ENCODE data around the gene ZNF606.

The ZNF606 gene

DNA sequence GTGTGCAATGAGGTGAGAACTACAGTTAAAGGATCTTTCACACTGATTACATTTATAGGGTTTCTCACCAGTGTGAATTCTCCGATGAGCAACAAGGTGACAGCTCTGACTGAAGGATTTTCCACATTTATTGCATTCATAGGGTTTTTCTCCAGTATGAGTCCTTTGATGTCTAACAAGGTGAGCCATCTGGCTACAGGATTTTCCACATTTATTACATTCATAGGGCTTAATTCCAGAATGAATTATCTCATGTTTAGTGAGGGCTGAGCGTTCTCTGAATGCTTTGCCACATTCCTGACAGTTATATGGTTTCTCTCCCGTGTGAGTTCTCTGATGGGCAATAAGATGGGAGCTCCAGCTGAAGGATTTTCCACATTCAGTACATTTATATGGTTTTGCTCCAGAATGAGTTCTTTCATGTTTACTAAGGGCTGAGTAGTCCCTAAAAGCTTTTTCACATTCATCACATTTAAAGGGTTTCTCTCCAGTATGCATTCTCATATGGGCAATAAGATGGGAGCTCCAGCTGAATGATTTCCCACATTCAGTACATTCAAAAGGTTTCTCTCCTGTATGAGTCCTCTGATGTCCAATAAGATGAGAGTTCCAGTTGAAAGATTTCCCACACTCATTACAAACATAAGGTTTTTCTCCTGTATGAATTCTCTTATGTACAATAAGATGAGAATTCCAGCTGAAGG, 23.9 kb downstream of the ZNF606 start:
- H3K4me3 Mint-ChIP-seq, result no peak overlapping the region
- H3K27ac Mint-ChIP-seq, result no peak overlapping the region
- H3K4me1 Mint-ChIP-seq (ENCODE audit: low read depth), result no peaks in the 10 kb centered on the region
- peaks cover 90% of the 10 kb centered on the region for H3K36me3 Mint-ChIP-seq (ENCODE audit: low read depth)
- H3K27me3 Mint-ChIP-seq, result no peaks in the 10 kb centered on the region
- peaks cover 74% of the 10 kb centered on the region for H3K9me3 Mint-ChIP-seq

GRCh38 chr19:57974434-57974833, 28.2 kb downstream of the ZNF606 start, which contains the start of gene C19orf18:
TSS of gene C19orf18 (minus strand) at chr19:57974534. CDS start at chr19:57974432, 102 bp downstream.
- no peak within 1 kb of the TSS for H3K27ac Mint-ChIP-seq
- no peaks in the 10 kb centered on the region for H3K27me3 Mint-ChIP-seq
- no peaks in the 10 kb centered on the region for H3K4me1 Mint-ChIP-seq (ENCODE audit: low read depth)
- H3K4me3 Mint-ChIP-seq, result no peak within 1 kb of the TSS
- H3K36me3 Mint-ChIP-seq (ENCODE audit: low read depth), result peaks cover 71% of the 10 kb centered on the region
- peaks cover 58% of the 10 kb centered on the region for H3K9me3 Mint-ChIP-seq

DNA sequence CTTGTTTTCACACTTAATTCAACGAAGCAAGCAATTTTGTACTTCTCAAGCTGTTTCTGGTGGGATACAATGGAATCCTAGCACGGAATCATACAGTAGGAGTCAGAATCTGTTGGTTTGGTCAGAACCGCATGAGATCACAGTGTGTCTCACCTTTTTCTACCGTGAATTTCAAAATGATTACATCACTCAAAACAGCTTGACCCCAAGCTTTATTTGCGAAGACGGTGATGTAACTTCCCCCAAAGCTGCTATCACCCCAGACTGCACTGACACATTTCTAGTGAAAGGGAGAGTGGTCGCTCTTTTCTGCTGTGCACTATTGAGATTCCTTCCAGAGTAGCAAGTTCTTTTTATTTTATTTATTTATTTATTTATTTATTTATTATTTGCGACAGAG, 37.9 kb downstream of the ZNF606 start:
- H3K27me3 Mint-ChIP-seq, result no peaks in the 10 kb centered on the region
- H3K36me3 Mint-ChIP-seq (ENCODE audit: low read depth), result peaks cover 42% of the 10 kb centered on the region
- no peak overlapping the region for H3K27ac Mint-ChIP-seq
- H3K4me3 Mint-ChIP-seq, result no peak overlapping the region
- H3K4me1 Mint-ChIP-seq (ENCODE audit: low read depth), result no peaks in the 10 kb centered on the region
- peaks cover 31% of the 10 kb centered on the region for H3K9me3 Mint-ChIP-seq

DNA sequence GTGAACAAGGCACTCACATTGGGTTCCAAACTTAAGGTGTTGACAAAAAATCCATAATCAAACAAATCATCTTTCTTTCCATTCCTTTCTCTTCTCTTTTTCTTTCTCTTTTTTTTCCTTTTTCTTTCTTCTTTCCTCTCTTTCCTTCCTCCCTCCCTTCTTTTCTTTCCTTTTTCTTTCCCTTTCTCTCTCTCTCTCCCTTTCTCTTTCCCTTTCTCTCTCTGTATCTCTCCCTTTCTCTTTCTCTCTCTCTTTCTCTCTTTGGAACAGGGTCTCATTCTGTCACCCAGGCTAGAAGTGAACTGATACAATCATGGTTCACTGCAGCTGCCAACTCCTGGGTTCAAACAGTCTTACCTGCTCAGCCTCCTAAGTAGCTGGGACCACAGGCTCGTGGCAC, 40.8 kb downstream of the ZNF606 start:
- Mint-ChIP-seq H3K36me3 (ENCODE audit: low read depth) (peaks cover 40% of the 10 kb centered on the region), H3K9me3 (peaks cover 32% of the 10 kb centered on the region), H3K27me3 (no peaks in the 10 kb centered on the region), H3K4me3 (no peak overlapping the region), H3K4me1 (ENCODE audit: low read depth) (no peaks in the 10 kb centered on the region), H3K27ac (no peak overlapping the region)

DNA sequence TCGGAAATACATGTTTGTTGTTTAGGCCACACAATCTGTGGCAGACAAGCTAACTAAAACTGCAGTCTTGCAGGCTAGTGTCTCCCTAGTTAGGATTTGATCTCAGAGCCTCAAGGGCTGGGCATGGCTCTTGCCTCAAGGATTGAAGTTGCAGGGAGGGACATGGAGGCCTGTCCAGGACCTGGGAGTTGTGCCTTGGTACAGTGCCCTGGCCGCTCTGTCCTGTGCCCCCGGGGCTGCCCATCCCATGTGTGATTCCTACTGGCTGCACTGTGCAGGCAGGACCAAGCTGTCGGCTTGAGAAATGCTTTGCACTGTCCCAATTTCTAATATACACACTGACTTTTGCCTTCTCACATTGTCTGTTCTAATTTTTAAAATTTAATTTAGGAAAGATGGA, 47.6 kb downstream of the ZNF606 start:
- no peak overlapping the region for H3K4me3 Mint-ChIP-seq
- H3K36me3 Mint-ChIP-seq (ENCODE audit: low read depth), result peaks cover 26% of the 10 kb centered on the region
- no peaks in the 10 kb centered on the region for H3K4me1 Mint-ChIP-seq (ENCODE audit: low read depth)
- H3K27ac Mint-ChIP-seq, result no peak overlapping the region
- H3K9me3 Mint-ChIP-seq, result peaks cover 44% of the 10 kb centered on the region
- peaks cover 5% of the 10 kb centered on the region for H3K27me3 Mint-ChIP-seq

DNA sequence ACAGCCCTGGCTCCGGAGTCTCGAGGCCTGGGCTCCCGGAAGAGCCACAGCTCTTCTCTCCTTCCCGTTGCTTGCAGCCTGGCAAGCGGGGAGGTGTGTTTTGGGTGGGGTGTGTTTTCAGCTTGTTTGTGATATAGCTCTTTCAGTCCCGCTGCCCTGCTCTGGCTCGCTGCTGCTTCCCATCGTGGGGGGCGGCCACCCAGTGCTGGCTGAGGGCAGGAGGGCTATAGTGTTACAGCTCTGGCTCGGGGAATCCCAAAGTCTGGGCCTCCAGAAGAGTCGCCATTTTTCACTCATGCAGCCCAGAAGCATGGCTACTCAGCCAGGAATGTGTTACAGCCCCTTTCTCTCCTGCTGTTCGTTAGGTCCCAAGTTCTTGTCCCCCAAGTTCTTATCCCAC, 52.9 kb downstream of the ZNF606 start:
- H3K9me3 Mint-ChIP-seq, result peaks cover 34% of the 10 kb centered on the region
- no peak overlapping the region for H3K4me3 Mint-ChIP-seq
- peaks cover 3% of the 10 kb centered on the region for H3K27me3 Mint-ChIP-seq

DNA sequence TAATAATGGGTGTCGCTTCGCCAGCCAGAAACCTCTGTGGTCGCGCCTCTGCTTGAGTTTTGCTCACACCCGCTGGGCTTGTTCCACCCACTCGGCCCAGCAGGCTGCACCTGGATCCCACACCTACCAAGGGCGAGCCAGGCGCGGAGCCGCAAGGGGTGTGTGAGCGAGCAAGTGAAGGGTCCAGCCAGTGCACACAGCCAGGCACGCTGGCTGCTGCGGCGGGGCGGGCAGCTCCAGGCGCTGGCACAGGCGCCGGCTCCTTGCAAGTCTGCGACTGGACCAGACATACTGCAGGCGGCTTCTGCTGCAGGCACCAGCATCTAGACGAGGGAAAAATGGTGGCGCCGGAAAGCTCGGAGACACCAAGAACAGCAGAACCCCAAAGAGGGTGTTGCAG, 53.3 kb downstream of the ZNF606 start:
- Mint-ChIP-seq H3K27ac (no peak overlapping the region), H3K4me3 (no peak overlapping the region), H3K4me1 (ENCODE audit: low read depth) (peaks cover 22% of the 10 kb centered on the region), H3K36me3 (ENCODE audit: low read depth) (peaks cover 39% of the 10 kb centered on the region), H3K9me3 (peaks cover 31% of the 10 kb centered on the region), H3K27me3 (no peaks in the 10 kb centered on the region)

More for the DNA sequence above, 52.9 kb downstream of the ZNF606 start:
- Mint-ChIP-seq H3K4me1 (ENCODE audit: low read depth) (peaks cover 22% of the 10 kb centered on the region), H3K27ac (no peak overlapping the region), H3K36me3 (ENCODE audit: low read depth) (peaks cover 35% of the 10 kb centered on the region)

- Mint-ChIP-seq H3K27me3 (no peaks in the 10 kb centered on the region), H3K27ac (peak within 1 kb of the TSS; percentile 88), H3K4me3 (peak within 1 kb of the TSS; percentile 92), H3K9me3 (peaks cover 38% of the 10 kb centered on the region), H3K36me3 (ENCODE audit: low read depth) (peaks cover 51% of the 10 kb centered on the region), H3K4me1 (ENCODE audit: low read depth) (peaks cover 22% of the 10 kb centered on the region)
These were observed 55.0 kb downstream of the ZNF606 start, which contains the start of gene ZNF256 for GRCh38 chr19:57947419-57948134. TSS of gene ZNF256 (minus strand) at chr19:57947706. CDS start at chr19:57947474, 232 bp downstream.

- Mint-ChIP-seq H3K4me3 (peak overlapping the region; percentile 92), H3K9me3 (peaks cover 44% of the 10 kb centered on the region), H3K4me1 (ENCODE audit: low read depth) (peaks cover 22% of the 10 kb centered on the region), H3K36me3 (ENCODE audit: low read depth) (peaks cover 57% of the 10 kb centered on the region), H3K27me3 (no peaks in the 10 kb centered on the region), H3K27ac (no peak overlapping the region)
These were observed 55.6 kb downstream of the ZNF606 start for GRCh38 chr19:57947088-57947418.

DNA sequence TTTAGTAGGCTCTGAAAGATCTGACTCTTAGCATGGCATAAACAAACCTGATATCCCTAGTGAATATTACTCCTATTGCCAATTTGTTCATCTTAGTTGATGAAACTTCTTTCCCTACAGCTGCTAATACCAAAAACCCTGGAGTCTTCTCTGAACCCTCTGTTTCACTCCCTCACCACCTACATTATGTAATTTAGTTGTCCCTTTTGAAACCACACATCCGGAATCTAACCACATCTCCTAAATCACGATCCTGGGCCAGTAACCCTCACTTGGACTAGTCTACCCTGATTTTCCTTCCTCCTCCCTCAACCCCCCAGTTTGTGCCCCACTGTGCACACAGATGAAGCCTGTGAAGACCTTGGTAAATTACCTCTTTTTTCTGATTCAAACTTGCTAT, 56.3 kb downstream of the ZNF606 start:
- Mint-ChIP-seq H3K9me3 (peaks cover 47% of the 10 kb centered on the region), H3K4me3 (peak overlapping the region; percentile 92), H3K27me3 (no peaks in the 10 kb centered on the region), H3K4me1 (ENCODE audit: low read depth) (peaks cover 22% of the 10 kb centered on the region), H3K36me3 (ENCODE audit: low read depth) (peaks cover 61% of the 10 kb centered on the region), H3K27ac (no peak overlapping the region)

- H3K27me3 Mint-ChIP-seq, result no peaks in the 10 kb centered on the region
- H3K4me3 Mint-ChIP-seq, result no peak overlapping the region
- H3K4me1 Mint-ChIP-seq (ENCODE audit: low read depth), result peaks cover 16% of the 10 kb centered on the region
- peaks cover 90% of the 10 kb centered on the region for H3K36me3 Mint-ChIP-seq (ENCODE audit: low read depth)
- peaks cover 59% of the 10 kb centered on the region for H3K9me3 Mint-ChIP-seq
- H3K27ac Mint-ChIP-seq, result no peak overlapping the region
These were observed 61.0 kb downstream of the ZNF606 start for GRCh38 chr19:57941593-57941992.

DNA sequence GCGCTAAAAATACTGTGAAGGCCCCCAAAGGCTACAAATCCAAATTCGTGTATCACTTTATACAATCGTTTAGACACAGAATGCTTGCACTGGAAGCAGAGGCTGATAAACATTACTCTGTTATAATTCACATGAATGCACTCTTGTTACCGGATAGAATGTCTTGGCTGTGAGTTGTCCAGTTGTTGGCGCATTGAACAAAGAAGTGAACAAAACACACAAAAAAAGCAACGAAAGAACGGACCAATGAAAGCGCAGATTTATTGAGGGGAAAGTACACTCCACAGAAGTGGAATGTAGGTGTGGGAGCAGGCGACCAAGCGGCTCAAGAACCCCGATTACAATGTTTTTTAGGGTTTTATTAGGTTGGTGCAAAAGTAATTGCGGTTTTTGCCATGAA, 66.9 kb downstream of the ZNF606 start:
- Mint-ChIP-seq H3K9me3 (peaks cover 33% of the 10 kb centered on the region), H3K4me1 (ENCODE audit: low read depth) (no peaks in the 10 kb centered on the region), H3K36me3 (ENCODE audit: low read depth) (peaks cover 76% of the 10 kb centered on the region), H3K27ac (no peak overlapping the region), H3K4me3 (no peak overlapping the region), H3K27me3 (no peaks in the 10 kb centered on the region)

DNA sequence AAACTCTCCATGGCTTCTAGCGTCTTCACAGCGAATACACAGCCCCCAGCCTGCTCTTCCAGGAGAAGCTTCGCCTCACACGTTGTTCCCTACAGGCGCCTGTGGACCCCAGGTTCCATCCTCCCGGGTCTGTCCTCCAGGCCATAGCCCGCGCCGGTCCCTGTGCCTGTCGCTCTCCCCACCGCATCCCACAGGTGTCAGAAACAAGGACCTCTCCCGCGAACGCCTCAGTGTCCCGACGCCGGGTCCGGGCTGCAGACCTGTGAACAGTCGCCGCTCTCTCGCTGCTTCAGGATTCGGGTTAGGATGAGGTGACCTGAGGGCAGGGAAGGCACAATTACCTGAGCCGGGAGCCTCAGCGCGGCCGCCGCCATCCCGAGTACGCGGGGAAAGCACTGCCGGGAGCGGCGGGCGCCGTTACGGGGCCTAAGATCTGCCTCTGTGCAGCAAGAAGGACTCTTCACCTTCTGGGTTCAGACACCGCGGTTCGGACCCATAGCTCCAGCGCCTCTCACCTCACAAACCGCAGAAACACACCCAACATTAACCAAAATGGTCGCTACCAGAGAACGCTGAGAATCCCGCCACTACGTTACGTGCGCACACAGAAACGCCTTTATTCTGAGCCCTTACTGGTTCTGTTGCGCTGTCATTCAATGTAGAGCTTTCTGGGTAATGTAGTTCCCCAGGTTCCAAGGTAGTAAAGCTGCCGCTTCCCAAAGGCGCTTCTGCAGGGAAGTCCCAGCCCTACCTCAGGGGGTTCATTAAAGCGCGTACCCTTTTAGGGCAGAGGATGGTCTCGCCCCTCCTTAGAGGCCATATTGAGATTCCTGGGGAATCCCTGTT, 67.6 kb downstream of the ZNF606 start, which contains the start of gene ZNF418:
ZNF418 (minus strand) TSS at position 583 of the 846 bp plus-strand sequence. CDS start 1,580 bp downstream, outside the sequence.
- peaks cover 76% of the 10 kb centered on the region for H3K36me3 Mint-ChIP-seq (ENCODE audit: low read depth)
- peaks cover 36% of the 10 kb centered on the region for H3K9me3 Mint-ChIP-seq
- peak within 1 kb of the TSS; percentile 45 for H3K27ac Mint-ChIP-seq
- no peaks in the 10 kb centered on the region for H3K4me1 Mint-ChIP-seq (ENCODE audit: low read depth)
- H3K27me3 Mint-ChIP-seq, result no peaks in the 10 kb centered on the region
- peak within 1 kb of the TSS; percentile 82 for H3K4me3 Mint-ChIP-seq

- Mint-ChIP-seq H3K9me3 (peaks cover 36% of the 10 kb centered on the region), H3K4me1 (ENCODE audit: low read depth) (no peaks in the 10 kb centered on the region), H3K4me3 (no peak overlapping the region), H3K27ac (no peak overlapping the region), H3K36me3 (ENCODE audit: low read depth) (peaks cover 63% of the 10 kb centered on the region), H3K27me3 (no peaks in the 10 kb centered on the region)
These were observed 75.0 kb downstream of the ZNF606 start for GRCh38 chr19:57927587-57927986.
